PC-3 (cell line): ENCODE measurements around the gene ABTB2.

Source experiments
- CTCF ChIP-seq: fragments of 300-600 bp; sonication (generic); conservative IDR thresholded peaks from 2 replicates; pipeline ENCODE4 v1.5.1; 2017; ENCODE audit warnings: antibody characterized with exemption, low read depth, mild to moderate bottlenecking, low read length
- EZH2phosphoT487 ChIP-seq: fragments of 300-600 bp; sonication (generic); IDR thresholded peaks from 2 replicates; pipeline ENCODE4 v1.6.1; 2018; ENCODE audit warnings: mild to moderate bottlenecking, antibody characterized with exemption, low read length, borderline replicate concordance

GRCh38 chr11:34162493-34162820 lies 195.4 kb downstream of the ABTB2 start:
- TF ChIP-seq CTCF (no peak), EZH2phosphoT487 (no peak)
